Measurements from ENCODE around the gene GNPTAB.
A peak's percentile ranks its signal among the peaks of the same experiment; 100 is the strongest.
"Not testable (repeated sequence)": the region's sequence is repeated elsewhere in the genome, so short reads cannot be mapped to it uniquely, and the experiment has no call there.

Gene GNPTAB

GRCh38 chr12:101858361-101858760 lies 27.6 kb upstream of the GNPTAB start:
- peaks cover 0 to 11% of the 10 kb centered on the region in 2 donors for H3K9me3 Mint-ChIP-seq
- DNase-seq (no peak), ATAC-seq (no peak)
- H3K27ac Mint-ChIP-seq, result no peak overlapping the region
- no peaks in the 10 kb centered on the region for H3K27me3 Mint-ChIP-seq
- peaks cover 40% of the 10 kb centered on the region for H3K4me1 Mint-ChIP-seq
- H3K4me3 Mint-ChIP-seq, result no peak overlapping the region

- H3K9me3 Mint-ChIP-seq, result peaks cover 0 to 11% of the 10 kb centered on the region in 2 donors
- peaks cover 40% of the 10 kb centered on the region for H3K4me1 Mint-ChIP-seq
- no peak overlapping the region for H3K27ac Mint-ChIP-seq
- H3K4me3 Mint-ChIP-seq, result no peak overlapping the region
- DNase-seq, result no peak
- H3K27me3 Mint-ChIP-seq, result no peaks in the 10 kb centered on the region
- ATAC-seq, result peak; percentile 56
These were observed 26.3 kb upstream of the GNPTAB start for GRCh38 chr12:101857043-101857558.

GRCh38 chr12:101856614-101857013 lies 25.9 kb upstream of the GNPTAB start:
- not testable (repeated sequence) for H3K27ac Mint-ChIP-seq, H3K27me3 Mint-ChIP-seq, ATAC-seq, DNase-seq, H3K4me3 Mint-ChIP-seq
- Mint-ChIP-seq H3K9me3 (peaks cover 0 to 11% of the 10 kb centered on the region in 2 donors), H3K4me1 (peaks cover 40% of the 10 kb centered on the region)

- Mint-ChIP-seq H3K4me3 (no peak overlapping the region), H3K9me3 (peaks cover 0 to 11% of the 10 kb centered on the region in 2 donors), H3K27me3 (no peaks in the 10 kb centered on the region), H3K27ac (no peak overlapping the region), H3K4me1 (peaks cover 39% of the 10 kb centered on the region)
- DNase-seq, result no peak
- ATAC-seq, result no peak
These were observed 25.2 kb upstream of the GNPTAB start for GRCh38 chr12:101855976-101856375.

GRCh38 chr12:101855364-101855884 lies 24.7 kb upstream of the GNPTAB start:
- no peak overlapping the region for H3K4me3 Mint-ChIP-seq
- H3K27me3 Mint-ChIP-seq, result no peaks in the 10 kb centered on the region
- peaks cover 33% of the 10 kb centered on the region for H3K4me1 Mint-ChIP-seq
- DNase-seq, result no peak
- ATAC-seq, result no peak
- no peak overlapping the region for H3K27ac Mint-ChIP-seq
- peaks cover 0 to 11% of the 10 kb centered on the region in 2 donors for H3K9me3 Mint-ChIP-seq

GRCh38 chr12:101854747-101855146 lies 24.0 kb upstream of the GNPTAB start:
- ATAC-seq (no peak), DNase-seq (no peak)
- peaks cover 33% of the 10 kb centered on the region for H3K4me1 Mint-ChIP-seq
- H3K4me3 Mint-ChIP-seq, result no peak overlapping the region
- H3K27me3 Mint-ChIP-seq, result no peaks in the 10 kb centered on the region
- H3K27ac Mint-ChIP-seq, result peak overlapping the region in 1 of 2 donors; percentile 62
- peaks cover 0 to 11% of the 10 kb centered on the region in 2 donors for H3K9me3 Mint-ChIP-seq

- Mint-ChIP-seq H3K9me3 (peaks cover 0 to 11% of the 10 kb centered on the region in 2 donors), H3K27me3 (no peaks in the 10 kb centered on the region), H3K4me3 (no peak overlapping the region), H3K4me1 (peaks cover 24% of the 10 kb centered on the region), H3K27ac (no peak overlapping the region)
- ATAC-seq (no peak), DNase-seq (no peak)
These were observed 22.2 kb upstream of the GNPTAB start for GRCh38 chr12:101852998-101853397.

- DNase-seq (no peak), ATAC-seq (peak; percentile 72)
- Mint-ChIP-seq H3K27me3 (no peaks in the 10 kb centered on the region), H3K4me1 (peaks cover 13% of the 10 kb centered on the region), H3K27ac (no peak overlapping the region), H3K9me3 (peaks cover 0 to 4% of the 10 kb centered on the region in 2 donors), H3K4me3 (no peak overlapping the region)
These were observed 19.4 kb upstream of the GNPTAB start for GRCh38 chr12:101850199-101850598.

GRCh38 chr12:101847325-101847724 lies 16.6 kb upstream of the GNPTAB start:
- Mint-ChIP-seq H3K4me3 (no peak overlapping the region), H3K27me3 (no peaks in the 10 kb centered on the region), H3K27ac (peak overlapping the region in 1 of 2 donors; percentile 69), H3K9me3 (no peaks in the 10 kb centered on the region), H3K4me1 (peaks cover 7% of the 10 kb centered on the region)
- no peak for ATAC-seq
- DNase-seq, result no peak

GRCh38 chr12:101845137-101845711 lies 14.5 kb upstream of the GNPTAB start:
- Mint-ChIP-seq H3K4me3 (no peak overlapping the region), H3K27ac (peak overlapping the region in 1 of 2 donors; percentile 29), H3K4me1 (peaks cover 4% of the 10 kb centered on the region), H3K9me3 (no peaks in the 10 kb centered on the region), H3K27me3 (no peaks in the 10 kb centered on the region)
- DNase-seq (no peak), ATAC-seq (no peak)

GRCh38 chr12:101841069-101841468 lies 10.3 kb upstream of the GNPTAB start:
- Mint-ChIP-seq H3K27ac (no peak overlapping the region), H3K4me1 (peaks cover 16% of the 10 kb centered on the region), H3K9me3 (no peaks in the 10 kb centered on the region), H3K27me3 (no peaks in the 10 kb centered on the region), H3K4me3 (no peak overlapping the region)
- ATAC-seq, result no peak
- DNase-seq, result no peak

GRCh38 chr12:101839324-101840283 lies 8.8 kb upstream of the GNPTAB start:
- no peaks in the 10 kb centered on the region for H3K9me3 Mint-ChIP-seq
- H3K27me3 Mint-ChIP-seq, result no peaks in the 10 kb centered on the region
- DNase-seq, result peak; percentile 55 to 58
- H3K4me1 Mint-ChIP-seq, result peaks cover 16% of the 10 kb centered on the region
- ATAC-seq, result peak; percentile 65
- H3K27ac Mint-ChIP-seq, result no peak overlapping the region
- peak overlapping the region in 1 of 2 donors; percentile 29 for H3K4me3 Mint-ChIP-seq

GRCh38 chr12:101838628-101839323 lies 8.0 kb upstream of the GNPTAB start:
- H3K27ac Mint-ChIP-seq, result peak overlapping the region; percentile 48 to 78
- no peaks in the 10 kb centered on the region for H3K27me3 Mint-ChIP-seq
- DNase-seq, result peak in 1 of 2 donors; percentile 17
- ATAC-seq, result peak; percentile 81
- H3K4me3 Mint-ChIP-seq, result peak overlapping the region in 1 of 2 donors; percentile 29
- no peaks in the 10 kb centered on the region for H3K9me3 Mint-ChIP-seq
- peaks cover 16% of the 10 kb centered on the region for H3K4me1 Mint-ChIP-seq

GRCh38 chr12:101832030-101832429 lies 1.3 kb upstream of the GNPTAB start:
- Mint-ChIP-seq H3K4me3 (no peak overlapping the region), H3K4me1 (peaks cover 39% of the 10 kb centered on the region), H3K27ac (no peak overlapping the region), H3K9me3 (no peaks in the 10 kb centered on the region), H3K27me3 (no peaks in the 10 kb centered on the region)
- DNase-seq, result no peak
- no peak for ATAC-seq

- Mint-ChIP-seq H3K27me3 (no peaks in the 10 kb centered on the region), H3K4me3 (peak overlapping the region; percentile 95 to 100), H3K4me1 (peaks cover 60% of the 10 kb centered on the region), H3K9me3 (no peaks in the 10 kb centered on the region), H3K27ac (peak overlapping the region; percentile 87 to 97)
- ATAC-seq, result no peak
- no peak for DNase-seq
These were observed 956 bp downstream of the GNPTAB start for GRCh38 chr12:101829639-101830366.
